ENCODE measurements around the gene IFNA1.
A peak's percentile ranks its signal among the peaks of the same experiment; 100 is the strongest.
"Not testable (repeated sequence)": the region's sequence is repeated elsewhere in the genome, so short reads cannot be mapped to it uniquely, and the experiment has no call there.

The IFNA1 gene

GRCh38 chr9:21440139-21440538, at the start of gene IFNA1:
TSS of gene IFNA1 (plus strand) at chr9:21440439. CDS start at chr9:21440508, 69 bp downstream.
- DNase-seq (ENCODE audit: low read depth): no peak

- DNase-seq (ENCODE audit: low read depth): no peak
These were observed 48.0 kb upstream of the IFNA1 start for GRCh38 chr9:21392270-21392669.

- no peak for DNase-seq (ENCODE audit: low read depth)
These were observed 44.2 kb upstream of the IFNA1 start for GRCh38 chr9:21395778-21396717.

GRCh38 chr9:21398955-21399489, 41.2 kb upstream of the IFNA1 start:
- no peak for DNase-seq (ENCODE audit: low read depth)

GRCh38 chr9:21399956-21400355, 40.3 kb upstream of the IFNA1 start:
- no peak for DNase-seq (ENCODE audit: low read depth)

GRCh38 chr9:21402386-21403251, 37.6 kb upstream of the IFNA1 start:
- no peak for DNase-seq (ENCODE audit: low read depth)

- no peak for DNase-seq (ENCODE audit: low read depth)
These were observed 36.1 kb upstream of the IFNA1 start for GRCh38 chr9:21404146-21404545.

- DNase-seq (ENCODE audit: low read depth): no peak
These were observed 31.4 kb upstream of the IFNA1 start, which contains the start of gene IFNA8 for GRCh38 chr9:21408817-21409216. TSS of gene IFNA8 (plus strand) at chr9:21409117. CDS start at chr9:21409177, 60 bp downstream.

GRCh38 chr9:21412107-21412506, 28.1 kb upstream of the IFNA1 start:
- DNase-seq (ENCODE audit: low read depth): no peak

GRCh38 chr9:21413151-21413550, 27.1 kb upstream of the IFNA1 start:
- DNase-seq (ENCODE audit: low read depth): no peak

GRCh38 chr9:21413624-21414023, 26.6 kb upstream of the IFNA1 start:
- no peak for DNase-seq (ENCODE audit: low read depth)

GRCh38 chr9:21414220-21414940, 25.9 kb upstream of the IFNA1 start:
- DNase-seq (ENCODE audit: low read depth): no peak

GRCh38 chr9:21415493-21416267, 24.6 kb upstream of the IFNA1 start:
- DNase-seq (ENCODE audit: low read depth): no peak

- DNase-seq (ENCODE audit: low read depth): no peak
These were observed 12.0 kb upstream of the IFNA1 start for GRCh38 chr9:21428235-21428634.

GRCh38 chr9:21429191-21429590, 11.0 kb upstream of the IFNA1 start:
- DNase-seq (ENCODE audit: low read depth): no peak

- DNase-seq (ENCODE audit: low read depth): no peak
These were observed 7.4 kb upstream of the IFNA1 start for GRCh38 chr9:21432672-21433425.

GRCh38 chr9:21434202-21435014, 5.8 kb upstream of the IFNA1 start:
- DNase-seq (ENCODE audit: low read depth): peak; percentile 68

- DNase-seq (ENCODE audit: low read depth): not testable (repeated sequence)
These were observed 5.2 kb upstream of the IFNA1 start for GRCh38 chr9:21435015-21435383.

GRCh38 chr9:21443849-21444625, 3.8 kb downstream of the IFNA1 start:
- DNase-seq (ENCODE audit: low read depth): no peak
